Loucy (cell line): ENCODE data around the gene CNDP1.

Source experiments
- H2AFZ ChIP-seq: fragments of 200-600 bp; sonication (generic); 2 replicates; pipeline ENCODE4 v1.6.0; 2016; ENCODE audit warnings: antibody characterized with exemption, mild to moderate bottlenecking, low read length, moderate library complexity
- H3F3A ChIP-seq: fragments of 200-600 bp; 2 replicates; pipeline ENCODE4 v1.6.0; 2016; ENCODE audit warnings: antibody characterized with exemption, low read depth, mild to moderate bottlenecking
- H3K27me3 ChIP-seq: fragments of 200-600 bp; sonication (generic); 2 replicates; pipeline ENCODE4 v1.6.1; 2014; ENCODE audit warnings: low read length, mild to moderate bottlenecking; ENCODE audit not compliant: insufficient read depth, poor library complexity, severe bottlenecking
- H3K36me3 ChIP-seq: fragments of 200-600 bp; sonication (generic); 2 replicates; pipeline ENCODE4 v1.6.1; 2016; ENCODE audit warnings: low read length; ENCODE audit not compliant: insufficient read depth
- H3K4me1 ChIP-seq: fragments of 200-600 bp; sonication (generic); 2 replicates; pipeline ENCODE4 v1.5.1; 2014; ENCODE audit warnings: low read length, mild to moderate bottlenecking; ENCODE audit not compliant: insufficient read depth, poor library complexity, severe bottlenecking
- H3K4me2 ChIP-seq: fragments of 200-600 bp; sonication (generic); 2 replicates; pipeline ENCODE4 v1.6.0; 2014; ENCODE audit warnings: antibody characterized with exemption, low read length, low read depth, mild to moderate bottlenecking; ENCODE audit not compliant: poor library complexity, severe bottlenecking
- H3K4me3 ChIP-seq: fragments of 200-600 bp; sonication (generic); 2 replicates; pipeline ENCODE4 v1.5.1; 2014; ENCODE audit warnings: low read length, mild to moderate bottlenecking, mixed read lengths; ENCODE audit not compliant: poor library complexity, severe bottlenecking
- H3K79me2 ChIP-seq: fragments of 200-600 bp; sonication (generic); 2 replicates; pipeline ENCODE4 v1.6.1; 2014; ENCODE audit warnings: low read length; ENCODE audit not compliant: insufficient read depth
- H3K9ac ChIP-seq: fragments of 200-600 bp; sonication (generic); 2 replicates; pipeline ENCODE4 v1.6.0; 2014; ENCODE audit warnings: mild to moderate bottlenecking, low read depth, low read length, moderate library complexity; ENCODE audit not compliant: poor library complexity, severe bottlenecking
- H3K9me2 ChIP-seq: fragments of 200-600 bp; sonication (generic); replicated peaks from 2 replicates; pipeline ENCODE4 v1.6.1; 2016; ENCODE audit warnings: low read depth, low read length, mixed read lengths
- H3K9me3 ChIP-seq: fragments of 200-600 bp; sonication (generic); 2 replicates; pipeline ENCODE4 v1.6.1; 2014; ENCODE audit warnings: mild to moderate bottlenecking, antibody characterized with exemption, low read length, low read depth; ENCODE audit not compliant: insufficient read depth
- H4K20me1 ChIP-seq: fragments of 200-600 bp; sonication (generic); 2 replicates; pipeline ENCODE4 v1.6.0; 2014; ENCODE audit warnings: antibody characterized with exemption, low read length, mild to moderate bottlenecking; ENCODE audit not compliant: insufficient read depth, poor library complexity, severe bottlenecking
- EZH2phosphoT487 ChIP-seq: fragments of 200-600 bp; IDR thresholded peaks from 2 replicates; pipeline ENCODE4 v1.6.1; 2018; ENCODE audit warnings: antibody characterized with exemption, mild to moderate bottlenecking, moderate library complexity, borderline replicate concordance
- TF ChIP-seq, protein P1 (sequence below): fragments of 200-600 bp; sonication (generic); conservative IDR thresholded peaks from 2 replicates; pipeline ENCODE4 v1.5.1; 2014; ENCODE audit warnings: mild to moderate bottlenecking, antibody characterized with exemption, low read length

The CNDP1 gene

GRCh38 chr18:74623047-74623816 lies 88.9 kb downstream of the CNDP1 start:
- H3K36me3 ChIP-seq, result no peaks in the 10 kb centered on the region
- no peak overlapping the region for H3K4me3 ChIP-seq
- H3F3A ChIP-seq, result no peaks in the 10 kb centered on the region
- H3K9me3 ChIP-seq, result no peaks in the 10 kb centered on the region
- no peaks in the 10 kb centered on the region for H3K9me2 ChIP-seq
- H3K4me1 ChIP-seq, result peaks cover 14% of the 10 kb centered on the region
- no peak overlapping the region for H2AFZ ChIP-seq
- no peaks in the 10 kb centered on the region for H3K27me3 ChIP-seq
- no peak overlapping the region for H3K9ac ChIP-seq
- no peaks in the 10 kb centered on the region for H4K20me1 ChIP-seq
- no peak overlapping the region for H3K4me2 ChIP-seq
- H3K79me2 ChIP-seq, result peaks cover 14% of the 10 kb centered on the region
- TF ChIP-seq EZH2phosphoT487, result no peak
- TF ChIP-seq, protein P1, sequence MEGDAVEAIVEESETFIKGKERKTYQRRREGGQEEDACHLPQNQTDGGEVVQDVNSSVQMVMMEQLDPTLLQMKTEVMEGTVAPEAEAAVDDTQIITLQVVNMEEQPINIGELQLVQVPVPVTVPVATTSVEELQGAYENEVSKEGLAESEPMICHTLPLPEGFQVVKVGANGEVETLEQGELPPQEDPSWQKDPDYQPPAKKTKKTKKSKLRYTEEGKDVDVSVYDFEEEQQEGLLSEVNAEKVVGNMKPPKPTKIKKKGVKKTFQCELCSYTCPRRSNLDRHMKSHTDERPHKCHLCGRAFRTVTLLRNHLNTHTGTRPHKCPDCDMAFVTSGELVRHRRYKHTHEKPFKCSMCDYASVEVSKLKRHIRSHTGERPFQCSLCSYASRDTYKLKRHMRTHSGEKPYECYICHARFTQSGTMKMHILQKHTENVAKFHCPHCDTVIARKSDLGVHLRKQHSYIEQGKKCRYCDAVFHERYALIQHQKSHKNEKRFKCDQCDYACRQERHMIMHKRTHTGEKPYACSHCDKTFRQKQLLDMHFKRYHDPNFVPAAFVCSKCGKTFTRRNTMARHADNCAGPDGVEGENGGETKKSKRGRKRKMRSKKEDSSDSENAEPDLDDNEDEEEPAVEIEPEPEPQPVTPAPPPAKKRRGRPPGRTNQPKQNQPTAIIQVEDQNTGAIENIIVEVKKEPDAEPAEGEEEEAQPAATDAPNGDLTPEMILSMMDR, result peak; percentile 64

DNA sequence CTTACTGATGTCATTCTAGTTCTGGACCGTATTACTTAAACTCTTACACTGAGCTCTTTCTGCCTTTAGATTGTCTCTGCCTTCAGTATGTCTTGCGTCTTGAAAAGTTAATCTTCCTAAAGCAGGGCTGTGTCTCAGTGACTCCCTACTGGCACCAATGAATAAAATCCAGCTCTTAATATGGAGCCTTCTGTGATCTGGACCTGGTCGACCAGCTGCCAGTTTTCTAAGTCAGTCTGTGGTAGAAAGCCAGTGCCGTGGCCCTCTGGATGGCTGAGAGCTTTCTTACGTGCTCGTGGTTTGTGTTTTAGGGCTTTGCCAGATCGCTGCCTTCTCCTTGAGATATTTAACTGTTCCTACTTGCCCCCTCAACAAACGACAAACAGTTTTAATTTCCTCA lies 90.2 kb downstream of the CNDP1 start:
- Histone ChIP-seq H3K36me3 (no peaks in the 10 kb centered on the region), H3K27me3 (no peaks in the 10 kb centered on the region), H3K4me2 (no peak overlapping the region), H3K4me3 (no peak overlapping the region), H3K9ac (no peak overlapping the region), H2AFZ (no peak overlapping the region), H3K9me3 (no peaks in the 10 kb centered on the region), H3K4me1 (peaks cover 14% of the 10 kb centered on the region), H3K79me2 (peaks cover 14% of the 10 kb centered on the region), H4K20me1 (no peaks in the 10 kb centered on the region), H3F3A (no peaks in the 10 kb centered on the region), H3K9me2 (no peaks in the 10 kb centered on the region)
- TF ChIP-seq, protein P1, result no peak
- no peak for TF ChIP-seq EZH2phosphoT487

- H3K36me3 ChIP-seq, result no peaks in the 10 kb centered on the region
- H3K79me2 ChIP-seq, result peaks cover 13% of the 10 kb centered on the region
- H3K27me3 ChIP-seq, result no peaks in the 10 kb centered on the region
- H4K20me1 ChIP-seq, result no peaks in the 10 kb centered on the region
- no peak overlapping the region for H3K4me2 ChIP-seq
- H3K9me2 ChIP-seq, result no peaks in the 10 kb centered on the region
- no peaks in the 10 kb centered on the region for H3F3A ChIP-seq
- no peaks in the 10 kb centered on the region for H3K9me3 ChIP-seq
- no peak overlapping the region for H3K4me3 ChIP-seq
- no peak overlapping the region for H3K9ac ChIP-seq
- TF ChIP-seq, protein P1, result no peak
- no peak for TF ChIP-seq EZH2phosphoT487
- H2AFZ ChIP-seq, result no peak overlapping the region
- H3K4me1 ChIP-seq, result peaks cover 14% of the 10 kb centered on the region
Observed at GRCh38 chr18:74625157-74625556, 90.9 kb downstream of the CNDP1 start.
